Ectodermal cell (in vitro differentiated cells): Measurements from ENCODE around the gene ALS2.

Experiments
- H3K27ac ChIP-seq: 2 replicates; pipeline ENCODE4 v1.7.0; 2013; ENCODE audit warnings: mild to moderate bottlenecking, low read depth, low read length; ENCODE audit not compliant: insufficient read depth, poor library complexity, severe bottlenecking
- H3K27me3 ChIP-seq: 2 replicates; pipeline ENCODE4 v1.7.0; 2013; ENCODE audit warnings: mild to moderate bottlenecking, low read length; ENCODE audit not compliant: insufficient read depth, control insufficient read depth, poor library complexity, severe bottlenecking
- H3K36me3 ChIP-seq: one replicate; pipeline ENCODE4 v1.7.0; 2013; ENCODE audit warnings: low read length; ENCODE audit not compliant: control insufficient read depth, insufficient read depth
- H3K4me1 ChIP-seq: one replicate; pipeline ENCODE4 v1.7.0; 2013; ENCODE audit warnings: low read length; ENCODE audit not compliant: control insufficient read depth, insufficient read depth
- H3K4me3 ChIP-seq: 2 replicates; pipeline ENCODE4 v1.7.0; 2013; ENCODE audit warnings: low read depth, low read length, control low read depth; ENCODE audit not compliant: insufficient read depth
- H3K9me3 ChIP-seq: 2 replicates; pipeline ENCODE4 v1.7.0; 2013; ENCODE audit warnings: mild to moderate bottlenecking, low read length, moderate library complexity; ENCODE audit not compliant: control insufficient read depth
- WGBS, 2 experiments: methylation state at CpG; one replicate each; pipeline ENCODE4 v1.1.7; 2013; ENCODE audit warnings: missing lambda C conversion rate in 2 of 2; 5-methylcytosine and 5-hydroxymethylcytosine counted together

ALS2 gene

GRCh38 chr2:201761101-201761500 lies 19.6 kb downstream of the ALS2 start:
- Histone ChIP-seq H3K36me3 (peaks cover 16% of the 10 kb centered on the region), H3K27ac (no peak overlapping the region), H3K9me3 (no peaks in the 10 kb centered on the region), H3K4me1 (no peaks in the 10 kb centered on the region), H3K27me3 (no peaks in the 10 kb centered on the region), H3K4me3 (no peak overlapping the region)
- 93 to 96% methylated on average over 4 of the region's 4 CpGs for WGBS, 2 experiments

GRCh38 chr2:201759567-201759966 lies 21.2 kb downstream of the ALS2 start:
- Histone ChIP-seq H3K9me3 (no peaks in the 10 kb centered on the region), H3K4me1 (no peaks in the 10 kb centered on the region), H3K27ac (no peak overlapping the region), H3K4me3 (no peak overlapping the region), H3K27me3 (no peaks in the 10 kb centered on the region), H3K36me3 (peaks cover 12% of the 10 kb centered on the region)
- WGBS, 2 experiments, result 100% methylated on average over 1 of the region's 1 CpG

GRCh38 chr2:201758873-201759272 lies 21.9 kb downstream of the ALS2 start:
- Histone ChIP-seq H3K4me3 (no peak overlapping the region), H3K4me1 (no peaks in the 10 kb centered on the region), H3K27me3 (no peaks in the 10 kb centered on the region), H3K27ac (no peak overlapping the region), H3K9me3 (no peaks in the 10 kb centered on the region), H3K36me3 (peaks cover 12% of the 10 kb centered on the region)
- WGBS, 2 experiments, result 96 to 100% methylated on average over 3 of the region's 3 CpGs

- Histone ChIP-seq H3K27ac (no peak overlapping the region), H3K4me1 (no peaks in the 10 kb centered on the region), H3K4me3 (no peak overlapping the region), H3K36me3 (peaks cover 12% of the 10 kb centered on the region), H3K27me3 (no peaks in the 10 kb centered on the region), H3K9me3 (no peaks in the 10 kb centered on the region)
- WGBS, 2 experiments, result 0% methylated on average over 1 of the region's 1 CpG
Observed at GRCh38 chr2:201758234-201758633, 22.5 kb downstream of the ALS2 start.

- Histone ChIP-seq H3K9me3 (no peaks in the 10 kb centered on the region), H3K27ac (no peak overlapping the region), H3K36me3 (no peaks in the 10 kb centered on the region), H3K27me3 (no peaks in the 10 kb centered on the region), H3K4me1 (no peaks in the 10 kb centered on the region), H3K4me3 (no peak overlapping the region)
- WGBS, 2 experiments, result 88 to 94% methylated on average over 5 to 6 of the region's 6 CpGs
Observed at GRCh38 chr2:201754717-201755415, 25.9 kb downstream of the ALS2 start.

GRCh38 chr2:201751566-201751965 lies 29.2 kb downstream of the ALS2 start:
- Histone ChIP-seq H3K4me1 (no peaks in the 10 kb centered on the region), H3K36me3 (peaks cover 4% of the 10 kb centered on the region), H3K27me3 (no peaks in the 10 kb centered on the region), H3K9me3 (no peaks in the 10 kb centered on the region), H3K27ac (no peak overlapping the region), H3K4me3 (no peak overlapping the region)
- WGBS, 2 experiments, result 95 to 96% methylated on average over 3 to 4 of the region's 5 CpGs

GRCh38 chr2:201746551-201746950 lies 34.2 kb downstream of the ALS2 start:
- Histone ChIP-seq H3K9me3 (no peaks in the 10 kb centered on the region), H3K36me3 (peaks cover 12% of the 10 kb centered on the region), H3K27me3 (no peaks in the 10 kb centered on the region), H3K4me3 (no peak overlapping the region), H3K4me1 (no peaks in the 10 kb centered on the region), H3K27ac (no peak overlapping the region)
- WGBS, 2 experiments, result 96 to 97% methylated on average over 5 to 6 of the region's 6 CpGs

GRCh38 chr2:201735486-201735885 lies 45.2 kb downstream of the ALS2 start:
- WGBS, 2 experiments, result 95 to 100% methylated on average over 2 of the region's 2 CpGs
- Histone ChIP-seq H3K4me3 (no peak overlapping the region), H3K27ac (no peak overlapping the region), H3K36me3 (peaks cover 18% of the 10 kb centered on the region), H3K4me1 (no peaks in the 10 kb centered on the region), H3K9me3 (no peaks in the 10 kb centered on the region), H3K27me3 (no peaks in the 10 kb centered on the region)

- peaks cover 18% of the 10 kb centered on the region for H3K36me3 ChIP-seq
Observed at GRCh38 chr2:201734111-201734510, 46.6 kb downstream of the ALS2 start.

GRCh38 chr2:201733544-201733943 lies 47.2 kb downstream of the ALS2 start:
- 60 to 100% methylated on average over 1 of the region's 1 CpG for WGBS, 2 experiments
- Histone ChIP-seq H3K36me3 (peaks cover 18% of the 10 kb centered on the region), H3K27ac (no peak overlapping the region), H3K27me3 (no peaks in the 10 kb centered on the region), H3K4me3 (no peak overlapping the region), H3K4me1 (no peaks in the 10 kb centered on the region), H3K9me3 (no peaks in the 10 kb centered on the region)

More at GRCh38 chr2:201734111-201734510, 46.6 kb downstream of the ALS2 start:
- no peaks in the 10 kb centered on the region for H3K27me3 ChIP-seq
- H3K27ac ChIP-seq, result no peak overlapping the region
- no peak overlapping the region for H3K4me3 ChIP-seq
- H3K9me3 ChIP-seq, result no peaks in the 10 kb centered on the region
- 89 to 92% methylated on average over 4 of the region's 4 CpGs for WGBS, 2 experiments
- no peaks in the 10 kb centered on the region for H3K4me1 ChIP-seq
